Raji (cell line): ENCODE data around the gene CDK18.

Source experiments
- POLR2A ChIP-seq: IDR thresholded peaks from 2 replicates; pipeline ENCODE4 v1.6.1; 2011; ENCODE audit warnings: low read depth, low read length, control low read depth; ENCODE audit not compliant: insufficient read depth

Gene CDK18

DNA sequence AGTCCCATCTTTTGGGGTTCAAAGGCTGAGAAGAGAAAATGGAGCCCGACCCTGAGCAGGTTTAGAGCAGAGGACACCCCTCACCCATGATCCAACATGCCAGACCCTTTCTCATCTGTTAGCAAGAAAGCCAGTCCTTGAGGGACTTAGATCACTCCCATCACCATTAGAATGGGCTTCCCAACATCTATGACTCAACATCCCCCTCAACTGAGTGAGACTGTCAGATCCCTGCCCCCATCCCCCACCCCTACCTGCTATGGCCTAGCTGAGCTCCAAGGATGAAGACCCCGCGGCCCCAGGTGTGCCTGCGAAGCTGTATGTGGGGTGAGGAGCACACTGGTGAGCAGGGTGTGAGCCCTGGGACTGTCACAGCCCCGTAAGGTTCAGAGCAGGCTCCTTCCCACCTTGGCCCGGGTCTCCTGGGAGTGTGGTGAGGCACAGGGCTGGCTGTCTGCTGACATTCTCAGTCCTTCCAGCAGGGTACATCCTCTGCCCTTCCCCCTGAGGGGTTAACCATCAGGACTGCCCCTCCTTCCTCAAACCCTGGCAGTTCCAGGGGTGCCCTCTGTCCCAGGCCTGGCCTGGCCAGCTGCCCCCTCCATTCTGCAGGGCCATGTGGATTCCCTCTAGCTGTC is 27.2 kb upstream of the CDK18 start:
- no peak for TF ChIP-seq POLR2A

DNA sequence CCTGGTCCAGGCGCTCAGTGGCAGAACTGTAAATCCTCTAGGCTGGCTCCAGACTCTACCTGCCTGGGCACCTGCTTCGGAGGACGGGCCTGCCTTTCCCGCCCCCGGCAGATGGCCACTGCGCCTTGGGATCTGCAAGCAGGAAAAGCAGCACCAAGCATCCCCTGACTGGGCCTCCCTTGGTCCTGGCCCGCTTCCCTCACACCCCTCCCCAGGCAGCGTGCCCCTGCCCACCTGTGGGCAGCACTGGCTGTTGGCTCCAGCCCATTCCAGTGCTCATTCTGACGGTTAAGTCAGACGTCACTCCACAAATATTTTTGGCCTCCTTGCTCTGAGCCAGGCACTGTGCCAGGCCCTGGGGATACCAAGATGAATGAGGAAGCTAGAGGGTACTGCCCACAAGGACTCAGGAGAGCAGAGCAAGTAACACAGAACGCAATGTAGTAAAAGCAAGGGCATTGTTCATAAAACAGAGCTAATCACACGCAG is 26.7 kb upstream of the CDK18 start:
- TF ChIP-seq POLR2A = no peak

DNA sequence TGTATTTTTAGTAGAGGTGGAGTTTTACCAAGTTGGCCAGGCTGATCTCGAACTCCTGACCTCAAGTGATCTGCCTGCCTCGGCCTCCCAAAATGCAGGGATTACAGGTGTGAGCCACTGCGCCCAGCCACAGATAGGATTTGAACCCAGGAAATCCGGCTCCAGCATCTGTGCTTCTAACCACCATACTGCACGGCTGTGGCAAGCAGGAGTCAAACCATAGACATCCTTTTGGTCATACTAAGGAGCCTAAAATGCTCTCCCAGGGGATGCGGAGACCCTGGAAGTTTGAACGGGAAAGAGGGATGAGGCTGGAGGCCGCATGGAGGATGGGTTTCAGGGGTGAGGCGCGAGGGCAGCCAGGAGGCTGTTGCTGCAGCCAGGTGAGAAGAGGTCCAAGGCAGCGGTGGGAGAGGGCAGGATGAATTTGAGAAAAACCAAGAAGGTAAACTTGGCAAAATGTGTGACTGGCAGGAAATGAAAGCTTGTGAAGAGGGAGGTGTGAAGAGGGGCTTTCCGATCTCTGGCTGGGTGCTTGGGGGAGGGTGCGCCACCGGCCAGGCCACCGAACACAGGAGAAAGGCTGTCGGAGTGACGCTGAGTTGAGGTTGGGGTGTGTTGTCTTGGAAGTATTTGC is 24.0 kb upstream of the CDK18 start:
- TF ChIP-seq POLR2A = no peak

GRCh38 chr1:205481218-205481617 is 23.3 kb upstream of the CDK18 start:
- no peak for TF ChIP-seq POLR2A

DNA sequence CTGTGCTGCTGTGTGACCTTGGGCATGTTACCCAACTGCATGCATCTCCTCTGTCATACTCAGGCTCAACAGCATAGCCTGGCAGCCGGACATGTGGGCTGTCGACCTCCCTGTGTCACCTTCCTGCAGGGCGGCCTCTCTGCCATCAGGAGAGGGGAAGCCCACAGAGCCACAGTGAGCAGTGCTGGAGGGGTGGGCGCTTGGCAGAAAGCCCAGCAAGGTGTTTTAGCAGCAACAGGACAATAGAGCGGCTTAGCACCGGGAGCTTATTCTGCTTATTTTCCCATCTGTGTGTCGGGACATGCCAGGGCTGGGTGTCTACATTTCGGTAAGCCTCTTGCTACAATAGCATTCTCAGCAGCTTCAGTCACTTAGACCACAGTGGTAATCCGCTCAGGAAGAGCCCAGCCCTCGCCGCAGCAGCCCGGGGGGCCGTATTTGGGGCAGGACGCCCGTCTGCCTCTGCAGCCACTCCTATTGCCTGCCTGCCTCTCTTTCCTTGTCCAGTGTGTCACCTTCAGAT is 22.8 kb upstream of the CDK18 start:
- TF ChIP-seq POLR2A = no peak

DNA sequence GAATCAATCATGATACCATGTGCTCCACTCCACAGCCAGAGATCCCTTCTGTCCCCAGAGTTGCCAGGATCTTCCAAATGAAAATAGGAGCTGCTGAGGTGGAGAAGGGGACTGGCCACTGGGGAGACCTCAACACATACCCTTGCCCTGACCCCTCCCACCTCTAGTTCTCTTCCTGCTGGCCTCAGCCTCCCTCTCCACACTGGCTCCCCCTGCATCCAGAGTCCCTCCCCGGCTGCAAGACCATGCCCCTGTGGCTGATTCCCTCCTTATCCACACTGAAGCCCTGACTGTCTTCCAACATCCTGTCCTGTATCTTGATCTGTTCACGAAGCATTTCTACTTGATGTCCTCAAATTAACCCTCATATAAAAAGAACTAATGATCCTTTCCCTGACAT is 21.1 kb upstream of the CDK18 start:
- TF ChIP-seq POLR2A = no peak

DNA sequence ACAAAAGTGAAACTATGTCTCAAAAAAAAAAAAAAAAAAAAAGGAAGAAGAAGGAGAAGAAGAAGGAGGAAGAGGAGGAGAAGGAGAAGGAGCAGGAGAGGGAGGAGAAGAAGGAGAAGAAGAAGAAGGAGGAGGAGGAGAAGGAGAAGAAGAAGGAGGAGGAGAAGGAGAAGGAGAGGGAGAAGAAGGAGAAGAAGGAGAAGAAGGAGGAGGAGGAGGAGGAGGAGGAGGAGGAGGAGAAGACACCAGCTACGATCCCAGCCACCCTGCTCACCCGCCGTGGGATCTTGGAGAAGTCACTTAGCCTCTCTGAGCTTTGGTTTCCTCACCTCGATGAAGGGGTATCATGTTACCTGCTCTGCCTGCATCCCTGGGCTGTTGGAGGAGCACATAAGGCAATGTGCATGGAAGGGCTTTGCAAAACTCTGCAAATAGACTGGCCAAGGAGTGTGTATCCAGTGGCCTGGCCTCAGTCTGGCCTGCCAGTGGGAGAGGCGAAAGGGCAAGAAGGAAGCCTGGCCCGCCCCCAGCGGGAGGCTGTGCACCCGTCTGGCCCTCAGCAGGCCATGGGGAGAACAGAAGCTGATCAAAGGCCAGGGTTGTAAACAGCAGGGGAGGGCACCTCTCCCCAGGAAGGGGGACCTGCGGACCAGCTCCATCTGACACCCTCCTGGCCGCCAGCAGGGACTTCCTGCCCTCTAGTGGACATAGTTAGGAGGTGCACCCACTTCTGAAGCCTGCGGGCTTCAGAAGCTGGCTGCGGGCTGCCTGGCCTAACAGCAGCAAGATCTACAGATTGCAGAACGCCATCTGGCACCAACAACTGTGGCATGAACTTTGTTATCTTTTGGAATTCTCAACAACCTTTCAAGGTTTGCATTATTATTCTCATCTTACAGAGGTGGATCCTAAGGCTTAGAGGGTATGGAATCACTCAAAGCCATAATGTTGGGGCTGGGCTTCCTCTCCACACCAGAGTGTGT is 19.2 kb upstream of the CDK18 start:
- TF ChIP-seq POLR2A = no peak

DNA sequence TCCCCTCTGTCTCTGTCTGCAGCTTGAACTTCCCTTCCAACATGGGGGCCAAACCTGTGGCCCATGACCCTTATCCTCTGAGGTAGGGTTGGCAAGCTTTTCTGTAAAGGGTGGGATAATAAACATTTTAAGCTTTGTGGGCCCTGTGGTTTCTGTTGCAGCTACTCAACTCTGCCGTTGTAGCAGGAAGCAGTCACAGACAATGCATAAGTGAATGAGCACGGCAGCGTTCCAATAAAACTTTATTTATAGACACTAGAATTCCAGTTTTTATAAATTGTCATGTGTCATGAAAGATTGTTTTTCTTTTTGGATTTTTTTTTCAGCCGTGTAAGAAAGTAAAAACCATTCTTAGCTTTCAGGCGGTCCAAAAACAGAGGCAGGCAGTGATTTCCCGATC is 18.2 kb upstream of the CDK18 start:
- TF ChIP-seq POLR2A = no peak

GRCh38 chr1:205488074-205488723 is 16.3 kb upstream of the CDK18 start:
- no peak for TF ChIP-seq POLR2A

- no peak for TF ChIP-seq POLR2A
Observed at GRCh38 chr1:205491794-205492193, 12.7 kb upstream of the CDK18 start.

- no peak for TF ChIP-seq POLR2A
Observed at GRCh38 chr1:205492201-205492667, 12.2 kb upstream of the CDK18 start.

GRCh38 chr1:205492774-205493173 is 11.7 kb upstream of the CDK18 start:
- no peak for TF ChIP-seq POLR2A

- no peak for TF ChIP-seq POLR2A
Observed at GRCh38 chr1:205493241-205494085, 11.0 kb upstream of the CDK18 start.

- no peak for TF ChIP-seq POLR2A
Observed at GRCh38 chr1:205494115-205494514, 10.4 kb upstream of the CDK18 start.
